SK-N-SH (cell line): ENCODE results near the gene SYT11. TPM values are rescaled to one million over a fixed set of nuclear protein-coding genes. Genes with fewer than 3 reads are reported as not detected.

Source experiments
- CTCF ChIA-PET: fragments of 300-600, 350-600 bp; formaldehyde crosslinking; extraction: SDS; loops from one replicate; lab custom pipeline; 2021; lab: Yijun Ruan, JAX
- POLR2A ChIA-PET: fragments of 350-600 bp; sonication (Branson Sonifier 250); formaldehyde crosslinking; extraction: SDS; loops from one replicate; lab custom pipeline; 2020; ENCODE audit warnings: antibody characterized with exemption, inconsistent platforms; lab: Yijun Ruan, JAX
- DNase-seq: peaks from one replicate; pipeline ENCODE4 v3.0.0; 2012
- H2AFZ ChIP-seq: fragments of 200-600 bp; sonication (generic); 2 replicates; pipeline ENCODE4 v1.8.1; 2016; ENCODE audit warnings: antibody characterized with exemption, mild to moderate bottlenecking, low read depth
- H3F3A ChIP-seq: fragments of 200-600 bp; sonication (generic); replicated peaks from 2 replicates; pipeline ENCODE3; 2016; ENCODE audit warnings: antibody characterized with exemption, mild to moderate bottlenecking; ENCODE audit not compliant: insufficient read depth
- H3K27ac ChIP-seq, 2 experiments: fragments of 200-500 bp in 1 of 2; fragments of 200-600 bp in 1 of 2; sonication (Bioruptor generic) in 1 of 2; sonication (generic), shearing (Covaris generic) in 1 of 2; 2 replicates each; pipeline versions ENCODE4 v1.5.1 to v1.6.1; 2014 to 2016; ENCODE audit warnings: low read depth in 2 of 2, inconsistent platforms in 1 of 2, low read length in 1 of 2, mild to moderate bottlenecking in 1 of 2, mixed read lengths in 1 of 2
- H3K27me3 ChIP-seq: fragments of 200-600 bp; sonication (generic), shearing (Covaris generic); 2 replicates; pipeline ENCODE4 v1.6.1; 2016; ENCODE audit warnings: mixed run types; ENCODE audit not compliant: insufficient read depth
- H3K36me3 ChIP-seq, 2 experiments: fragments of 200-500 bp in 1 of 2; fragments of 200-600 bp in 1 of 2; sonication (Bioruptor generic) in 1 of 2; sonication (generic) in 1 of 2; replicated peaks in 1 of 2; 2 replicates each; pipeline versions ENCODE3 to v1.5.1; 2014 to 2016; ENCODE audit warnings: low read length in 1 of 2, mild to moderate bottlenecking in 1 of 2; ENCODE audit not compliant: insufficient read depth in 2 of 2, control insufficient read depth in 1 of 2
- H3K4me1 ChIP-seq, 2 experiments: fragments of 200-500 bp in 1 of 2; fragments of 200-600 bp in 1 of 2; sonication (Bioruptor generic) in 1 of 2; sonication (generic), shearing (Covaris generic) in 1 of 2; 2 replicates each; pipeline versions ENCODE4 v1.5.1 to v1.6.1; 2014 to 2016; ENCODE audit warnings: low read depth in 1 of 2, low read length in 1 of 2, mixed run types in 1 of 2; ENCODE audit not compliant: insufficient read depth in 2 of 2, control insufficient read depth in 1 of 2
- H3K4me2 ChIP-seq: fragments of 200-600 bp; sonication (generic), shearing (Covaris generic); 2 replicates; pipeline ENCODE4 v1.6.1; 2017; ENCODE audit warnings: mixed run types
- H3K4me3 ChIP-seq, 2 experiments: fragments of 200-500 bp in 1 of 2; fragments of 200-600 bp in 1 of 2; sonication (Bioruptor generic) in 1 of 2; sonication (generic), shearing (Covaris generic) in 1 of 2; 2 replicates each; pipeline versions ENCODE4 v1.5.1 to v1.8.1; 2014 to 2016; ENCODE audit warnings: low read depth in 2 of 2, inconsistent platforms in 1 of 2, low read length in 1 of 2, mild to moderate bottlenecking in 1 of 2, mixed read lengths in 1 of 2, moderate library complexity in 1 of 2
- H3K79me2 ChIP-seq: fragments of 200-600 bp; sonication (generic); 2 replicates; pipeline ENCODE4 v1.8.1; 2017; ENCODE audit warnings: mild to moderate bottlenecking; ENCODE audit not compliant: insufficient read depth
- H3K9ac ChIP-seq: fragments of 200-600 bp; sonication (generic); 2 replicates; pipeline ENCODE4 v1.6.1; 2017; ENCODE audit warnings: mixed run types
- H3K9me2 ChIP-seq: fragments of 200-600 bp; sonication (generic); 2 replicates; pipeline ENCODE4 v1.6.1; 2017; ENCODE audit warnings: mixed run types
- H3K9me3 ChIP-seq: fragments of 200-600 bp; sonication (generic); 2 replicates; pipeline ENCODE4 v1.6.1; 2017; ENCODE audit warnings: mixed run types, mild to moderate bottlenecking, moderate library complexity
- H4K20me1 ChIP-seq: fragments of 200-600 bp; sonication (generic); 2 replicates; pipeline ENCODE4 v1.6.1; 2017; ENCODE audit warnings: mild to moderate bottlenecking, mixed run types; ENCODE audit not compliant: insufficient read depth
- CTCF ChIP-seq: fragments of 200-600 bp; sonication (generic); IDR thresholded peaks from 2 replicates; pipeline ENCODE4 v1.6.1; 2017; ENCODE audit warnings: antibody characterized with exemption, mild to moderate bottlenecking, moderate library complexity
- EP300 ChIP-seq, 2 experiments: IDR thresholded peaks; 2 replicates each; pipeline versions ENCODE4 v1.4.0 to v1.6.1; 2012; ENCODE audit warnings: borderline replicate concordance in 1 of 2, low read depth in 1 of 2, low read length in 1 of 2
- EZH2phosphoT487 ChIP-seq: fragments of 200-600 bp; sonication (generic); IDR thresholded peaks from 2 replicates; pipeline ENCODE4 v1.6.1; 2017; ENCODE audit warnings: low read depth, mixed run types, mild to moderate bottlenecking, antibody characterized with exemption, moderate library complexity, borderline replicate concordance
- FOXM1 ChIP-seq: IDR thresholded peaks from 2 replicates; pipeline ENCODE4 v1.4.0; 2012; ENCODE audit warnings: low read depth, mild to moderate bottlenecking
- GABPA ChIP-seq: IDR thresholded peaks from 2 replicates; pipeline ENCODE4 v1.4.0; 2012; ENCODE audit warnings: low read depth, mild to moderate bottlenecking
- GATA2 ChIP-seq: sonication (generic); formaldehyde crosslinking; IDR thresholded peaks from 2 replicates; pipeline ENCODE4 v1.5.0; 2020; ENCODE audit warnings: mild to moderate bottlenecking, missing genetic modification reagents
- IRF3 ChIP-seq: fragments of 150-350 bp; IDR thresholded peaks from 2 replicates; pipeline ENCODE4 v1.6.1; 2016; ENCODE audit warnings: mild to moderate bottlenecking, low read depth, low read length
- MEF2A ChIP-seq: IDR thresholded peaks from 2 replicates; pipeline ENCODE4 v1.4.0; 2012; ENCODE audit warnings: low read depth, borderline replicate concordance
- MXI1 ChIP-seq: IDR thresholded peaks from 2 replicates; pipeline ENCODE4 v1.6.1; 2012; ENCODE audit warnings: mild to moderate bottlenecking, low read depth, low read length, improper control_type of control experiment
- NFIC ChIP-seq: IDR thresholded peaks from 2 replicates; pipeline ENCODE4 v1.4.0; 2012; ENCODE audit warnings: borderline replicate concordance
- RCOR1 ChIP-seq: fragments of 150-350 bp; IDR thresholded peaks from 2 replicates; pipeline ENCODE4 v1.6.1; 2017; ENCODE audit warnings: antibody characterized with exemption, low read length
- RFX5 ChIP-seq: IDR thresholded peaks from 2 replicates; pipeline ENCODE4 v1.6.1; 2012; ENCODE audit warnings: mild to moderate bottlenecking, improper control_type of control experiment, low read length
- RXRA ChIP-seq: IDR thresholded peaks from 2 replicates; pipeline ENCODE4 v1.4.0; 2012; ENCODE audit warnings: low read depth, mild to moderate bottlenecking, borderline replicate concordance
- SMC3 ChIP-seq: IDR thresholded peaks from 2 replicates; pipeline ENCODE4 v1.6.1; 2012; ENCODE audit warnings: low read depth, low read length, improper control_type of control experiment
- TAF1 ChIP-seq: IDR thresholded peaks from 2 replicates; pipeline ENCODE4 v1.6.1; 2012; ENCODE audit warnings: low read depth, mild to moderate bottlenecking, low read length, moderate library complexity, borderline replicate concordance
- TCF12 ChIP-seq: IDR thresholded peaks from 2 replicates; pipeline ENCODE4 v1.4.0; 2012
- TEAD4 ChIP-seq: IDR thresholded peaks from 2 replicates; pipeline ENCODE4 v1.4.0; 2012; ENCODE audit warnings: mild to moderate bottlenecking, borderline replicate concordance; ENCODE audit not compliant: insufficient read depth
- WGBS: methylation state at CpG from one replicate; pipeline ENCODE4 v1.1.6; 2017; ENCODE audit warnings: low lambda C conversion rate; 5-methylcytosine and 5-hydroxymethylcytosine counted together
- polyA plus RNA-seq, 3 experiments: library from polyadenylated mRNA; depleted of rRNA; stranded (reverse); fragments of >200 nt; gene quantifications; 2 replicates each; pipeline ENCODE4 v1.2.3, GENCODE V29; 2012
- TF ChIP-seq, protein P1 (sequence below): IDR thresholded peaks from 2 replicates; pipeline ENCODE4; 2012
- TF ChIP-seq, protein P2 (sequence below): IDR thresholded peaks from 2 replicates; pipeline ENCODE4 v1.4.0; 2012; ENCODE audit warnings: low read depth

SYT11 gene
- polyA plus RNA-seq, 1 of the 3 experiments (the other 2 are of a cell fraction): 26.7 TPM

- Histone ChIP-seq H3K4me2 (no peak overlapping the region), H3F3A (peaks cover 13% of the 10 kb centered on the region), H3K79me2 (peaks cover 82% of the 10 kb centered on the region), H3K4me3 (no peak overlapping the region), H3K36me3 (peaks cover 12 to 33% of the 10 kb centered on the region in 2 experiments), H3K27me3 (no peaks in the 10 kb centered on the region), H3K9me3 (no peaks in the 10 kb centered on the region), H3K9ac (no peak overlapping the region), H2AFZ (no peak overlapping the region), H3K9me2 (no peaks in the 10 kb centered on the region), H4K20me1 (peaks cover 3% of the 10 kb centered on the region; the same call in 1 of the 2 replicates), H3K27ac (no peak overlapping the region), H3K4me1 (peaks cover 0 to 6% of the 10 kb centered on the region in 2 experiments; a peak in 2 of 4 replicates)
- 91% methylated on average over 6 of the region's 6 CpGs for WGBS
- DNase-seq: no peak
- POLR2A ChIA-PET: no interaction called here
- TF ChIP-seq NFIC (no peak), GATA2 (CRISPR knock-in tag) (no peak), RXRA (no peak), FOXM1 (no peak), GABPA (no peak), TCF12 (no peak), MXI1 (no peak), RFX5 (no peak), EZH2phosphoT487 (no peak), MEF2A (no peak)
- CTCF ChIA-PET: no interaction called here
Measured at GRCh38 chr1:155835548-155835947, 23.8 kb upstream of the SYT11 start.

GRCh38 chr1:155840386-155840785 is 19.0 kb upstream of the SYT11 start:
- no peak overlapping the region for H3K9ac ChIP-seq
- ChIA-PET POLR2A (no interaction called here), CTCF (interaction anchor here (1.2 kb wide), 1 partner anchor 63 kb away, joined by 3 read pairs; no protein-coding TSS in a partner anchor)
- H3K9me2 ChIP-seq: no peaks in the 10 kb centered on the region
- no peak for TF ChIP-seq TEAD4
- no peaks in the 10 kb centered on the region for H3K9me3 ChIP-seq
- DNase-seq: no peak
- no peak overlapping the region for H2AFZ ChIP-seq
- H3K4me3 ChIP-seq: no peak overlapping the region
- H3F3A ChIP-seq: peaks cover 5% of the 10 kb centered on the region
- peaks cover 97% of the 10 kb centered on the region for H3K79me2 ChIP-seq
- H3K27me3 ChIP-seq: no peaks in the 10 kb centered on the region
- peaks cover 31 to 41% of the 10 kb centered on the region in 2 experiments for H3K36me3 ChIP-seq
- H3K4me2 ChIP-seq: no peak overlapping the region
- 82% methylated on average over 5 of the region's 5 CpGs for WGBS
- no peak overlapping the region for H3K27ac ChIP-seq
- H3K4me1 ChIP-seq: no peaks in the 10 kb centered on the region; a peak in 1 of 4 replicates
- peaks cover 9% of the 10 kb centered on the region for H4K20me1 ChIP-seq

DNA sequence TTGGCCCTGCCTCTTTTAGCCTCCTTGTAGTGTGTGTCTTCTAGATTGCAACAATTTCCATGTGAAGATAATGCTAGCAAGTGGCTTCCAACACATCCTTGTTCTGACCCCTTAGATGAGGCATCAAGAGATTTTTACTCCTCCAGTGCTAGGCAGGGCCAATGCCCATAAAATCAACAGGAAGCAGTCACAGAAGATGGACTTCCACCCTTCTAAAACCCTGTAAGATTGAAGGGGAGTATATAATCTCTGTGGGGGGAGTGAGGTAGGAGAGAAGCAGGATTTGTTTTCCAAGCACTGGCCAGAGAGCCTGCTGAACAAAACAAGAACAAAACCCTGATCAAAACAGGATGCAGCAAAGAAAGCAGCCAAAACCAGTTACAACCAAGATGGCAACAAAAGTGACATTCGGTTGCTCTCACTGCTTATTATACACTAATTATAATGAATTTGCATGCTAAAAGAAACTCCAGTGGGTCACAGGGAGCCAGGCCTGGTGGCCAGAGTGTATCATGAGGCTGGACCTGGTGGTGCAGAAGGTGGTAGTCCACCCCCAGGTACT is 14.4 kb upstream of the SYT11 start:
- CTCF ChIA-PET: no interaction called here
- Histone ChIP-seq H3K36me3 (peaks cover 31 to 45% of the 10 kb centered on the region in 2 experiments), H3K79me2 (peaks cover 99% of the 10 kb centered on the region), H3F3A (no peaks in the 10 kb centered on the region), H3K9me3 (no peaks in the 10 kb centered on the region), H3K9me2 (no peaks in the 10 kb centered on the region), H3K27ac (no peak overlapping the region), H2AFZ (no peak overlapping the region), H3K9ac (no peak overlapping the region), H3K4me3 (no peak overlapping the region), H3K4me2 (no peak overlapping the region), H4K20me1 (peaks cover 9% of the 10 kb centered on the region), H3K4me1 (no peaks in the 10 kb centered on the region), H3K27me3 (no peaks in the 10 kb centered on the region)
- WGBS: 100% methylated on average over 1 of the region's 1 CpG
- no peak for DNase-seq
- POLR2A ChIA-PET: interaction anchor here (0.9 kb wide), 1 partner anchor 14 kb away, joined by 5 read pairs; the partner anchor contains the start of gene SYT11
- TF ChIP-seq IRF3 (no peak), RCOR1 (no peak), CTCF (no peak), EP300 (IDR thresholded peaks at IDR 0.05; ENCODE audit: borderline replicate concordance in 1 of 2, low read depth in 1 of 2, low read length in 1 of 2) (no peak), GATA2 (CRISPR knock-in tag) (no peak), FOXM1 (no peak), TAF1 (no peak), SMC3 (no peak), TEAD4 (no peak), NFIC (no peak)
- TF ChIP-seq, protein P1, sequence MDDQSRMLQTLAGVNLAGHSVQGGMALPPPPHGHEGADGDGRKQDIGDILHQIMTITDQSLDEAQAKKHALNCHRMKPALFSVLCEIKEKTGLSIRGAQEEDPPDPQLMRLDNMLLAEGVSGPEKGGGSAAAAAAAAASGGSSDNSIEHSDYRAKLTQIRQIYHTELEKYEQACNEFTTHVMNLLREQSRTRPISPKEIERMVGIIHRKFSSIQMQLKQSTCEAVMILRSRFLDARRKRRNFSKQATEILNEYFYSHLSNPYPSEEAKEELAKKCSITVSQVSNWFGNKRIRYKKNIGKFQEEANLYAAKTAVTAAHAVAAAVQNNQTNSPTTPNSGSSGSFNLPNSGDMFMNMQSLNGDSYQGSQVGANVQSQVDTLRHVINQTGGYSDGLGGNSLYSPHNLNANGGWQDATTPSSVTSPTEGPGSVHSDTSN: no peak
- TF ChIP-seq, protein P2, sequence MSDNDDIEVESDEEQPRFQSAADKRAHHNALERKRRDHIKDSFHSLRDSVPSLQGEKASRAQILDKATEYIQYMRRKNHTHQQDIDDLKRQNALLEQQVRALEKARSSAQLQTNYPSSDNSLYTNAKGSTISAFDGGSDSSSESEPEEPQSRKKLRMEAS: no peak
